GM20431 (cell line): ENCODE measurements around the gene RPS6KA5.
"Not testable (repeated sequence)": the region's sequence is repeated elsewhere in the genome, so short reads cannot be mapped to it uniquely, and the experiment has no call there.

ENCODE experiments used
- in situ Hi-C: fragments of 300-500 bp; cut with MseI, MboI; formaldehyde crosslinking; loops from one replicate; pipeline ENCODE4 v1.15.0; 2020; ENCODE audit warnings: low sequenced_read_pairs; ENCODE audit not compliant: unreplicated experiment

The RPS6KA5 gene

DNA sequence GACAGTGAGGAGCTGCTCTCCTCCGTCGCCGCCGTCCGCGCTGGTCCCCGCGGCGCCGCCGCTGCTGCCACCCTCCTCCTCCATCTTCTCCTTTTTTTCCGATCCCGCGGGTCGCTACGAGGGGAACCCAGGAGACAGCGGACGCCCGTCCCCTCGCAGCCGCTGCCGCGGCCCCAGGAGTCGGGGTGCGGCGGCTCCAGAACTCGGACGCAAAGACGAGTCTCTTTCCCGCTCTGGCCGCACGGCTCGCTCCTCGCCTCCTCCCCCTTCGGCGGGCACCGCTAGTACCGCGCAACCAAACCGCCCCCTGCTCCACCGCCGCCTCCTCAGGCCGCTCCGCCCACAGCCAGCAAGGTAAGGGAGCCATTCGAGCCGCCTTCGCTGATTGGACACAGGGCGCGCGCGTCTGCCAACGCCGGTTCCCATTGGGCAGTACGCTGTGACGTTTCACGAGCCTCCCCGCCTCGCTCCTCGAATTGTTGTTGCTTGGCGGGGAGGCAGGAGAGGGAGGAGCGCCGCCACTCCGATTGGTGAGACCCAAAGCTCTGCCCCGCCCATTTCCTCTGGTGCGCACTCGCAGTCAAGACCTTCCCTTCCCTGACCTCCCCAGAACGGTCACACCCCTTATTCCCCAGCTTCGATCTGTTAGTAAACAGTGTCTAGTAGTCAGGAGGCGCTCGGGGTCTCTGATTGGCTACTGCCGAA, at the start of gene RPS6KA5:
Gene RPS6KA5 (minus strand): TSS at position 291 of the 705 bp plus-strand sequence. CDS start 207 bp downstream, at position 84.
- in situ Hi-C loops: no loop called here

DNA sequence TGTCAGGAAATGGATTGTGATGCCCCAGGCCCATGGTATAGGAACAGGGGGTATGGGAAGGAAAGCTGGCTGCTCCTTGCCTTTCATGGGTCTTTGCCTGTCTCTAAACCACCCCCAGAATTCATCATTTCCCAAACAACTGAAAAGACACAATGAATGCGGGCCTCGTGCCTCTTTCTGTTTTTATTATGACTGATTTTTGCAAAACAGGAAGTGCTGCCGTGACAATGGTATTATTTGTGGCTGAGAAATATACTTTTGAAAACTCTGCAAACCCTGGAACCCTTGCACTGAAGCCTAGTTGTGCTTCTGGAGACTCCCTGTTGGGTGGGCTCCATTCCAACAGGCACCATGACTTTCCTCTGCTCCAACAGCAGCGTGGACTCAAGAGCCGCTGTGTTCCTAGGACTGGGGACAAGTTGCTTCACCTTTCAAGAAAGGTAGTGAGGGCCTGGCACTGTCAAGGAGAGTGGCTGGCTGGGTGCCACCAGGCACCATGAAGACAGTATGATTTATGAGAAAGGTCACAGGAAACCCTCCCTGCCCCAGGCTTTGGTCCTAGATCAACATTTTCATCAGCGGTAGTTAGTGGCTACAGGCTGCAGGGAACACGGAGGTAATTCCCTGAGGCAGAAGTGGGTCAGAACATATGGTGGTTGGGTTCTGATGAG, 48.6 kb upstream of the RPS6KA5 start:
- in situ Hi-C loops: no loop called here

DNA sequence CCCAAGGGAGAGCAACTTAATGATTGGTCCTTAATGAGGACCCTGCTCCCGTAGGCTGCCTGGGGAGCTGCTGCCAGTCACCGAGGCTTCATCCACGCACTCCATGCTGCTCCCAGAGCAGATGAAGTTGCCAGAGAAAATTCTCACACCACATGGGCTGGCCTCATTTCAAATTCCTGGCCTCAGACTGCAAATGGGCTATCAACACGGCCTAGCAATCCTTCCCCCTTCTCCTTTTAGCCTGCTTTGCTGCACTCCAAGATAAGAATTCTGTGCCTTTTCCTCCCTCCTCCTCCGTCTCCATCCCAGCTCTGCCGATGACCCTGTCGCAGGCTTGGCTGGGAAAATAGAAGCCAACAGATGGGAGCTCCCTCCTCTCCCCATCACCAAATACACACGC, 42.7 kb upstream of the RPS6KA5 start:
- in situ Hi-C loops: no loop called here

GRCh38 chr14:91100102-91100501, 39.7 kb upstream of the RPS6KA5 start:
- in situ Hi-C loops: no loop called here

GRCh38 chr14:91098591-91098990, 38.1 kb upstream of the RPS6KA5 start:
- in situ Hi-C loops: no loop called here

GRCh38 chr14:91097657-91098056, 37.2 kb upstream of the RPS6KA5 start:
- in situ Hi-C loops: not testable (repeated sequence)

GRCh38 chr14:91095178-91095577, 34.7 kb upstream of the RPS6KA5 start:
- in situ Hi-C loops: no loop called here

DNA sequence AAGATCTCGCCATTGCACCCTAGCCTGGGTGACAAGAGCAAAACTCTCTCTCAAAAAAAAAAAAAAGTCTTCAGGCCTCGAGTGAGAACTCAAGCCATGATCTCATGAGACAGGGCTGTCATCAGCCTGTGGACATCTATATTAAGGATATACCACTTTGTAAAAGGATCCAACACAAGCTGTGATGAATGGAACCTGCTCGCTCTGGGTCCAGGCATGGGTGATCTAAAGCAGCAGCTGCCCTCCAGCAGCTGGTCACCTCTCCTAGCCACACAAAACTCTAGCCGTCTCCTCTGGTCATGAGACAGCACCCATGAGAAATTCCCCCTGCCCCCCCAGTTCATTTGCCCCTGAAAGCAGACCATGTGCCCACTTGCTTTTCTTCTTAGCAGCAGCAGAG, 34.3 kb upstream of the RPS6KA5 start:
- in situ Hi-C loops: no loop called here

GRCh38 chr14:91093743-91094472, 33.5 kb upstream of the RPS6KA5 start:
- in situ Hi-C loops: not testable (repeated sequence)

- in situ Hi-C loops: no loop called here
Observed at GRCh38 chr14:91092073-91092472, 31.6 kb upstream of the RPS6KA5 start.

DNA sequence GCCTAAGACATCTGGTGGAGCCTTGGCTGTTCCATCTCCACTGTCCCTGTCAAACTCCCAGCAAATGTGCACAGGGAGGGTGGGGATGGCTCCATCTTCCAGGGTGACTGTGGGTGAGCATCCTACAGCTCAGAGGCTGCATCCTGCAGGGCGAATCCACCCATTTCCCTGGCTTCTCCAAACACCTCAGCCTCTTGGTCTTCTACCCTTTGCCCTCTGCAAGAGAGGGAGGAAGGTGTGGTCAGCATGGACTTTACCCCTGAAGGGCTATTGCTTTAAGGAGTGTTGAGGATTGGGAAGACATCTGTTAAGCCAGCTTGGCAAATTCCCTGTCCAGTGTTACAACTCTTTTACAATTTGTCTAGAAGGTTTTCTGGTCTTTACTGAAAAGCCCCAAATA, 30.3 kb upstream of the RPS6KA5 start:
- in situ Hi-C loops: no loop called here

DNA sequence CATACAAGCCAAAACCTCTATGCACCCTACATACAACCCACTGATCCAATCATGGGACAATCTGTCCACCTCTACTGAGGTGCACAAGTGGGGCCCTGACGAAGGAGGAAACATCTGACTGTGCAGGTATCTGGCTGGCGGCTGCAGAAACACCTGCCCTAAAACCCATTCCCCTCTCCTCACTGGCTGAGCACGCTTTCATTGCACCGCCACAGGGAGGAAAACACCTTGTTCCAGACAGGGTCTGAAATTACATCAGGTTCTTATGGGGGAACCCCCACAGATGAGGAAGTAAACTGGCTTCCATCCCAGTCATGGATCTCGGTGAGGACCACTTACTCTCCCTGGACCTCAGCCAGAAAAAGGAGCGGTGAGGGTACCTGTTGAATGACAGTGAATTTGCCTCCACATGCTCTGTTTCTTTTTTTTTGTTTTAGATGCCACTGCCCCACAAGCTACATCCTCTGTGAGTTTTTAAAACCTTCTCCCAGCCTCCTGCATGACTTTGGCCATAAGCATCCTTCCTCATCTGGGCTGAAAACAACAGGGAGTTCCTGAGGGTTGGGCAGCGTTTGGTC, 29.6 kb upstream of the RPS6KA5 start:
- in situ Hi-C loops: no loop called here

DNA sequence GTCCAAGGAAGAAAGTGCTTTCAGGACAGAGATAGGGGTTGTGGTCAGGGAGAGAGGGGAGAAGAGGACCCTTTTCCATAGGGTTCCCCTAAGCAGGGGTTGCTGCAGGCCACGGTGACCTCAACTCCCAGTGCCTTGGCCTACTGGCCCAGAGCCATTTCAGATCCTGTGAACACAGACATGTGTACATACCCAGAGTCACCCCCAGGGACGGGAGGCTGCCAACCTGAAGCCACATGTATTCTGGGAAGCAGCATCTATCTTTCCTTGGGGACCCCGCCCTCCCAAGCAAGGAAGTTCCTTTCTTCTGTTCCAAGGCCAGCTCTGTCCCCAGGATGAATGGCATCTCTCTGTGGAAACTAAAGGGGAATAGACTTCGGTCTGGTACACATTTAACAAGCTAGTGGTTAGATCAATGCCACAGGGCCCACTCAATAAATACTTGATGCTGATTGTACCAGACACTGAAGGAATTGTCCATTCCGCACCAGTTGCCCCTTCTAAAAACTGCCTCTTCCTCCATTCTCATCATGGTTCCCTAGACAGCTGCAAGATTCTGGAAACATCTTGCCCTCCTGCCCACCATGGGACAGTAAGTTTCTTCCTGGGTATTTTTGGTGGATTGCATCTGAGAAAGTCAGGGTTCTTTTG, 28.3 kb upstream of the RPS6KA5 start:
- in situ Hi-C loops: no loop called here

GRCh38 chr14:91087470-91087869, 27.0 kb upstream of the RPS6KA5 start:
- in situ Hi-C loops: not testable (repeated sequence)

DNA sequence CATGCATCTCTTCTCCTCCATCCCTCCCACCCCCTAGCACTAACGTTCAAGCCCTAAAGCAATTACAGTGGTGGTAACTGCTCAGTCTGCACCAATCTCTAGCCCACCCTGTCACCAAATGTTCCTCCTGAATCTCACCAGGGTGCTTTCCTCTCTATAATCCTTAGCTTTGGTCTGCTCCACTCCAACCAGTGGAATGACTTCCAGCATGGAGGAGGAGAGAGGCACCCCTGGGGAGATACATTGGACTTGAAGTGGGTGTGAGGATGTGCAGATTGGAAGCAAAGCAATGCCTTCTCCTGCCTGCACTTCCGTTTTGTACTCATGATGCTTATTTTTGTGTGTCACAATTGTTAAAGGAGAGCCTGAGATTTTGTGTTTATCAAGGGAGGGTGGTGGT, 24.1 kb upstream of the RPS6KA5 start:
- in situ Hi-C loops: no loop called here

DNA sequence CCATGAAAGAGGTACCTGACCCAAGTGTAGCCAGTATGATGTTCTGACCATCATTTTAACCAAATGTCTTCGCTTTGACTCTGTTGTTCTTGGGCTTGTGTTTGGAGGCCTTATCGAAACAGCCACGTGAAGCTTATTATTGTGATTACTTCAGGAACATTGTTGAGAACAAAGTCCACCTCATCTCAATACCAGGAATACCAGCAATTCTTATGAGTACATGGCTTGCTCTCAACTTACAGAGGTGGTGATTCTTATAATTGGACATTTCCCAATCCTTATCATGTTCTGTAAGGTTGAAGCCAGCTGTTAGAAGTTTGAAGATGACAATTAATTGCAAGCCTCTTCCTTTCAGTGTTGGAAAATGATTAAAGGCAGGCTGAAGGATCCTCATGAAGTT, 21.8 kb upstream of the RPS6KA5 start:
- in situ Hi-C loops: no loop called here

- in situ Hi-C loops: no loop called here
Observed at GRCh38 chr14:91080071-91080470, 19.6 kb upstream of the RPS6KA5 start.

DNA sequence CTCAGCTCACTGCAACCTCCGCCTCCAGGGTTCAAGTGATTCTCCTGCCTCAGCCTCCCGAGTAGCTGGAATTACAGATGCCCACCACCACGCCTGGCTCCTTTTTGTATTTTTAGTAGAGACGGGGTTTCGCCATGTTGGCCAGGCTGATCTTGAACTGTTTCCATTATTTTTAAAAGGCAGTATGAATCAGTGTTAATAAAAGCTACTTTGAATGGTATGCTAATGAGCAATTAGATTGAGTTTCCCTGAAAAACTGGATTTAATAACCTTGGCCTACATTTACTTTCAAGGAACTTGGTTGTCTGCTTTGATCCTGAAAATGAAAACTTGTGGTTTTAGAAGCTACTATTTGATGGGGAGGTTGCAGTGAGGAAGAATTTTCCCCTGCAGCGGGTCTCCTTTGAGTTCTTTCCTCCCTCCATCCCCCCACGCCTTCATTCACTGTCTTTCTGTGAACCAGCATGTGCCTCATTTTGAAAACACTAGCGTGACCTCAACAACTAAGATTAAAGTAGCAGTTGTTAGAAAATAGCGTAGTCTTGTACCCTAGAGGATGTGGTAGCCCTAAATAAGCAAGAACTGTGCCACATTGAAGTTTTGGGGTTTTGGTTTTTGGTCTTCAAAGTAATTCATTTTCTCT, 17.8 kb upstream of the RPS6KA5 start:
- in situ Hi-C loops: no loop called here

GRCh38 chr14:91075553-91075952, 15.1 kb upstream of the RPS6KA5 start:
- in situ Hi-C loops: no loop called here

GRCh38 chr14:91070572-91070971, 10.1 kb upstream of the RPS6KA5 start:
- in situ Hi-C loops: no loop called here
